Measurements from ENCODE around the gene NDUFS2. TPM values are rescaled to one million over a fixed set of nuclear protein-coding genes. Genes with fewer than 3 reads are reported as not detected.

The NDUFS2 gene
- total and polyA plus RNA-seq, 9 of the 15 experiments (the other 6 are each of a cell fraction or from before 2014, with no cell fraction given), result 70.0 to 176 (median 141) TPM

DNA sequence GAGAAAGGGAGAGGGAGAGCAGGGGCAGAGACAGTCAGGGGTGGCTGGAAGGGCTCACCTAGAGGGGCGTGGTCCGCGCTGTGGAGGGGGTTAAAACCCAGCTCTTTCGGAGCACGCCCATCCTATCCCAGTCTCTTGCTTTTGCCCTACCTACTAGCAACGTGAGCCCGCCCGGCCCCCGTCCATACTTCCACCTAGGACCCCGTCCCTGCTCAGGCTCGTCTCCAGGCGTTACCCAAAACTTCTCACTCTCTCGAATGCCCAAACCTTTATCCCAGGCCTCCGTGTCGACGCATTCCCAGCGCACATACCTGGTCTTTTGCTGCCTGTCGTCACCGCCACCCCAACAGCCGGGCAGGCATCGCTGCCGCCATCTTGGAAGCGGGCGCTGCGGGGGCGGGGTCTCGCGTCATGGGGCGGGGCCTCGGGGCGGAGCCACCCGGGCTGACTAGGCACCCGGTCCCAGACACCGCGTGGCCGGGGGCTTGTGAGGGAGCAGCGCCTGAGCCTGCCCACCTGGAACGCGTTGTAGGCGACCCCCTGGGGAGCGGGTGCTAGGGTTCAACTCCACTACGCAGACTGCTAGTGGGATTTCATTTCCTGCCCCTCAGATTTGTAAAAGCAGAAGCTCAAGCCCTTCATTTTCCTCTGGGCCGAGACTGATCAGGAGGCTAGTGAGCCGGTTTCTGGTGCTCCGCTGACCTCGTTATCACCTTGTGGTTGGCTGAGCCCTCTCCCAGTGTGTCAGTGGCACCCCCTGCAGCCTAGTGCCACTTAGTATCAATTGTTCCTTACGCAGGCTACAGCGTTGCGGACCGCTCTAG, 24.8 kb upstream of the NDUFS2 start, which contains the start of gene B4GALT3 (continued):
- TF ChIP-seq, protein P1, sequence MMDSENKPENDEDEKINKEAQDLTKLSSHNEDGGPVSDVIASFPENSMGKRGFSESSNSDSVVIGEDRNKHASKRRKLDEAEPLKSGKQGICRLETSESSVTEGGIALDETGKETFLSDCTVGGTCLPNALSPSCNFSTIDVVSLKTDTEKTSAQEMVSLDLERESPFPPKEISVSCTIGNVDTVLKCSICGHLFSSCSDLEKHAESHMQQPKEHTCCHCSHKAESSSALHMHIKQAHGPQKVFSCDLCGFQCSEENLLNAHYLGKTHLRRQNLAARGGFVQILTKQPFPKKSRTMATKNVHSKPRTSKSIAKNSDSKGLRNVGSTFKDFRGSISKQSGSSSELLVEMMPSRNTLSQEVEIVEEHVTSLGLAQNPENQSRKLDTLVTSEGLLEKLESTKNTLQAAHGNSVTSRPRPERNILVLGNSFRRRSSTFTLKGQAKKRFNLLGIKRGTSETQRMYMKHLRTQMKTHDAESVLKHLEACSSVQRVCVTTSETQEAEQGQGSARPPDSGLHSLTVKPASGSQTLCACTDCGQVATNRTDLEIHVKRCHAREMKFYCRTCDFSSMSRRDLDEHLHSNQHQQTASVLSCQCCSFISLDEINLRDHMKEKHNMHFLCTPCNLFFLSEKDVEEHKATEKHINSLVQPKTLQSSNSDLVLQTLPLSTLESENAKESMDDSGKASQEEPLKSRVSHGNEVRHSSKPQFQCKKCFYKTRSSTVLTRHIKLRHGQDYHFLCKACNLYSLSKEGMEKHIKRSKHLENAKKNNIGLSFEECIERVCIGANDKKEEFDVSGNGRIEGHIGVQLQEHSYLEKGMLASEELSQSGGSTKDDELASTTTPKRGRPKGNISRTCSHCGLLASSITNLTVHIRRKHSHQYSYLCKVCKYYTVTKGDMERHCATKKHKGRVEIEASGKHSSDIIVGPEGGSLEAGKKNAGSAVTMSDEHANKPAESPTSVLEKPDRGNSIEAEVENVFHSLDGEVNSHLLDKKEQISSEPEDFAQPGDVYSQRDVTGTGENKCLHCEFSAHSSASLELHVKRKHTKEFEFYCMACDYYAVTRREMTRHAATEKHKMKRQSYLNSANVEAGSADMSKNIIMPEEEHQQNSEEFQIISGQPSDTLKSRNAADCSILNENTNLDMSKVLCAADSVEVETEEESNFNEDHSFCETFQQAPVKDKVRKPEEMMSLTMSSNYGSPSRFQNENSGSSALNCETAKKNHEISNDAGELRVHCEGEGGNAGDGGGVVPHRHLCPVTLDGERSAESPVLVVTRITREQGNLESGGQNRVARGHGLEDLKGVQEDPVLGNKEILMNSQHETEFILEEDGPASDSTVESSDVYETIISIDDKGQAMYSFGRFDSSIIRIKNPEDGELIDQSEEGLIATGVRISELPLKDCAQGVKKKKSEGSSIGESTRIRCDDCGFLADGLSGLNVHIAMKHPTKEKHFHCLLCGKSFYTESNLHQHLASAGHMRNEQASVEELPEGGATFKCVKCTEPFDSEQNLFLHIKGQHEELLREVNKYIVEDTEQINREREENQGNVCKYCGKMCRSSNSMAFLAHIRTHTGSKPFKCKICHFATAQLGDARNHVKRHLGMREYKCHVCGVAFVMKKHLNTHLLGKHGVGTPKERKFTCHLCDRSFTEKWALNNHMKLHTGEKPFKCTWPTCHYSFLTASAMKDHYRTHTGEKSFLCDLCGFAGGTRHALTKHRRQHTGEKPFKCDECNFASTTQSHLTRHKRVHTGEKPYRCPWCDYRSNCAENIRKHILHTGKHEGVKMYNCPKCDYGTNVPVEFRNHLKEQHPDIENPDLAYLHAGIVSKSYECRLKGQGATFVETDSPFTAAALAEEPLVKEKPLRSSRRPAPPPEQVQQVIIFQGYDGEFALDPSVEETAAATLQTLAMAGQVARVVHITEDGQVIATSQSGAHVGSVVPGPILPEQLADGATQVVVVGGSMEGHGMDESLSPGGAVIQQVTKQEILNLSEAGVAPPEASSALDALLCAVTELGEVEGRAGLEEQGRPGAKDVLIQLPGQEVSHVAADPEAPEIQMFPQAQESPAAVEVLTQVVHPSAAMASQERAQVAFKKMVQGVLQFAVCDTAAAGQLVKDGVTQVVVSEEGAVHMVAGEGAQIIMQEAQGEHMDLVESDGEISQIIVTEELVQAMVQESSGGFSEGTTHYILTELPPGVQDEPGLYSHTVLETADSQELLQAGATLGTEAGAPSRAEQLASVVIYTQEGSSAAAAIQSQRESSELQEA (IDR thresholded peaks at IDR 0.05; ENCODE audit: low read depth), result peak; percentile 94
- TF ChIP-seq CSDE1 (IDR thresholded peaks at IDR 0.05), result peak in 1 of 2 experiments; percentile 83; a peak in 2 of 4 replicates
- TF ChIP-seq FUS (optimal IDR thresholded peaks at IDR 0.05; ENCODE audit: low read depth, low read length), result no peak
- TF ChIP-seq ELF4 (CRISPR knock-in tag; IDR thresholded peaks at IDR 0.05), result peak; percentile 56; the same call in 1 of the 2 replicates
- TF ChIP-seq PML (IDR thresholded peaks at IDR 0.05; ENCODE audit: low read length), result 0 out of 2 replicates have a peak, but pooled peaks have one; percentile 70
- TF ChIP-seq CBFA2T2 (conservative IDR thresholded peaks at IDR 0.05), result no peak
- TF ChIP-seq, protein P2, sequence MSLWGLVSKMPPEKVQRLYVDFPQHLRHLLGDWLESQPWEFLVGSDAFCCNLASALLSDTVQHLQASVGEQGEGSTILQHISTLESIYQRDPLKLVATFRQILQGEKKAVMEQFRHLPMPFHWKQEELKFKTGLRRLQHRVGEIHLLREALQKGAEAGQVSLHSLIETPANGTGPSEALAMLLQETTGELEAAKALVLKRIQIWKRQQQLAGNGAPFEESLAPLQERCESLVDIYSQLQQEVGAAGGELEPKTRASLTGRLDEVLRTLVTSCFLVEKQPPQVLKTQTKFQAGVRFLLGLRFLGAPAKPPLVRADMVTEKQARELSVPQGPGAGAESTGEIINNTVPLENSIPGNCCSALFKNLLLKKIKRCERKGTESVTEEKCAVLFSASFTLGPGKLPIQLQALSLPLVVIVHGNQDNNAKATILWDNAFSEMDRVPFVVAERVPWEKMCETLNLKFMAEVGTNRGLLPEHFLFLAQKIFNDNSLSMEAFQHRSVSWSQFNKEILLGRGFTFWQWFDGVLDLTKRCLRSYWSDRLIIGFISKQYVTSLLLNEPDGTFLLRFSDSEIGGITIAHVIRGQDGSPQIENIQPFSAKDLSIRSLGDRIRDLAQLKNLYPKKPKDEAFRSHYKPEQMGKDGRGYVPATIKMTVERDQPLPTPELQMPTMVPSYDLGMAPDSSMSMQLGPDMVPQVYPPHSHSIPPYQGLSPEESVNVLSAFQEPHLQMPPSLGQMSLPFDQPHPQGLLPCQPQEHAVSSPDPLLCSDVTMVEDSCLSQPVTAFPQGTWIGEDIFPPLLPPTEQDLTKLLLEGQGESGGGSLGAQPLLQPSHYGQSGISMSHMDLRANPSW (CRISPR knock-in tag; IDR thresholded peaks at IDR 0.05), result no peak
- TF ChIP-seq DPF2 (IDR thresholded peaks at IDR 0.05), result peak; percentile 74
- peak; percentile 13; the same call in 1 of the 2 replicates for TF ChIP-seq ZNF644 (tag; IDR thresholded peaks at IDR 0.05; ENCODE audit: low read depth)
- TF ChIP-seq KLF1 (tag; IDR thresholded peaks at IDR 0.05), result no peak; the same call in 1 of the 2 replicates
- 0 out of 2 replicates have a peak, but pooled peaks have one; percentile 54 for TF ChIP-seq ZBTB17 (CRISPR knock-in tag; IDR thresholded peaks at IDR 0.05)
- TF ChIP-seq, protein P3, sequence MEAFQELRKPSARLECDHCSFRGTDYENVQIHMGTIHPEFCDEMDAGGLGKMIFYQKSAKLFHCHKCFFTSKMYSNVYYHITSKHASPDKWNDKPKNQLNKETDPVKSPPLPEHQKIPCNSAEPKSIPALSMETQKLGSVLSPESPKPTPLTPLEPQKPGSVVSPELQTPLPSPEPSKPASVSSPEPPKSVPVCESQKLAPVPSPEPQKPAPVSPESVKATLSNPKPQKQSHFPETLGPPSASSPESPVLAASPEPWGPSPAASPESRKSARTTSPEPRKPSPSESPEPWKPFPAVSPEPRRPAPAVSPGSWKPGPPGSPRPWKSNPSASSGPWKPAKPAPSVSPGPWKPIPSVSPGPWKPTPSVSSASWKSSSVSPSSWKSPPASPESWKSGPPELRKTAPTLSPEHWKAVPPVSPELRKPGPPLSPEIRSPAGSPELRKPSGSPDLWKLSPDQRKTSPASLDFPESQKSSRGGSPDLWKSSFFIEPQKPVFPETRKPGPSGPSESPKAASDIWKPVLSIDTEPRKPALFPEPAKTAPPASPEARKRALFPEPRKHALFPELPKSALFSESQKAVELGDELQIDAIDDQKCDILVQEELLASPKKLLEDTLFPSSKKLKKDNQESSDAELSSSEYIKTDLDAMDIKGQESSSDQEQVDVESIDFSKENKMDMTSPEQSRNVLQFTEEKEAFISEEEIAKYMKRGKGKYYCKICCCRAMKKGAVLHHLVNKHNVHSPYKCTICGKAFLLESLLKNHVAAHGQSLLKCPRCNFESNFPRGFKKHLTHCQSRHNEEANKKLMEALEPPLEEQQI (IDR thresholded peaks at IDR 0.05), result no peak
- TF ChIP-seq ATF1 (CRISPR knock-in tag; IDR thresholded peaks at IDR 0.05), result no peak
- TF ChIP-seq ATF1 (tag; IDR thresholded peaks at IDR 0.05), result peak; percentile 91
- TF ChIP-seq FOXP1 (CRISPR knock-in tag; IDR thresholded peaks at IDR 0.05), result peak; percentile 16; the same call in 1 of the 2 replicates
- peak; percentile 80 for TF ChIP-seq CTBP1 (IDR thresholded peaks at IDR 0.05; ENCODE audit: borderline replicate concordance)
